DOHH2 (cell line): ENCODE data around the gene TTYH2.

Source experiments
- H3F3A ChIP-seq: fragments of 200-600 bp; sonication (generic), shearing (Covaris generic); 2 replicates; pipeline ENCODE4 v1.6.0; 2016; ENCODE audit warnings: antibody characterized with exemption, mild to moderate bottlenecking; ENCODE audit not compliant: control insufficient read depth, insufficient read depth
- H3K27ac ChIP-seq: fragments of 200-600 bp; sonication (generic); 2 replicates; pipeline ENCODE4 v1.5.1; 2014; ENCODE audit warnings: low read depth, mild to moderate bottlenecking, low read length, moderate library complexity
- H3K27me3 ChIP-seq: fragments of 200-600 bp; sonication (generic); 2 replicates; pipeline ENCODE4 v1.6.1; 2014; ENCODE audit warnings: mild to moderate bottlenecking, low read length, mixed read lengths; ENCODE audit not compliant: control insufficient read depth
- H3K36me3 ChIP-seq: fragments of 200-600 bp; sonication (generic); 2 replicates; pipeline ENCODE4 v1.6.1; 2014; ENCODE audit warnings: mild to moderate bottlenecking, low read length, moderate library complexity, mixed read lengths; ENCODE audit not compliant: control insufficient read depth
- H3K4me1 ChIP-seq: fragments of 200-600 bp; sonication (generic); 2 replicates; pipeline ENCODE4 v1.6.1; 2014; ENCODE audit warnings: mild to moderate bottlenecking, low read length, mixed read lengths; ENCODE audit not compliant: control insufficient read depth
- H3K4me2 ChIP-seq: fragments of 200-600 bp; sonication (generic); 2 replicates; pipeline ENCODE4 v1.6.0; 2014; ENCODE audit warnings: mild to moderate bottlenecking, low read length, moderate library complexity
- H3K4me3 ChIP-seq: fragments of 200-600 bp; sonication (generic); 2 replicates; pipeline ENCODE4 v1.5.1; 2014; ENCODE audit warnings: mild to moderate bottlenecking, low read length, mixed read lengths
- H3K79me2 ChIP-seq: fragments of 200-600 bp; sonication (generic); 2 replicates; pipeline ENCODE4 v1.6.1; 2014; ENCODE audit warnings: mild to moderate bottlenecking, low read length, mixed read lengths; ENCODE audit not compliant: control insufficient read depth
- H3K9me2 ChIP-seq: fragments of 200-600 bp; sonication (generic); replicated peaks from 2 replicates; pipeline ENCODE4 v1.6.1; 2014; ENCODE audit warnings: mild to moderate bottlenecking, low read length, mixed read lengths; ENCODE audit not compliant: control insufficient read depth
- H3K9me3 ChIP-seq: fragments of 200-600 bp; sonication (generic); 2 replicates; pipeline ENCODE4 v1.6.1; 2014; ENCODE audit warnings: antibody characterized with exemption, low read length, mixed read lengths; ENCODE audit not compliant: control insufficient read depth, insufficient read depth
- H4K20me1 ChIP-seq: fragments of 200-600 bp; sonication (generic); 2 replicates; pipeline ENCODE4 v1.6.0; 2014; ENCODE audit warnings: low read depth, mild to moderate bottlenecking, antibody characterized with exemption, low read length, moderate library complexity; ENCODE audit not compliant: control insufficient read depth, insufficient read depth
- CTCF ChIP-seq: fragments of 200-600 bp; sonication (generic); IDR thresholded peaks from one replicate; pipeline ENCODE4 v1.5.1; 2014; ENCODE audit warnings: antibody characterized with exemption, mild to moderate bottlenecking, low read depth, low read length; ENCODE audit not compliant: poor library complexity, severe bottlenecking
- EZH2phosphoT487 ChIP-seq: fragments of 200-600 bp; sonication (generic); IDR thresholded peaks from 2 replicates; pipeline ENCODE4 v1.6.1; 2017; ENCODE audit warnings: borderline replicate concordance, mild to moderate bottlenecking, antibody characterized with exemption, low read length, moderate library complexity, mixed read lengths

TTYH2 gene

GRCh38 chr17:74243013-74243755 lies 29.8 kb downstream of the TTYH2 start:
- Histone ChIP-seq H3K4me2 (no peak overlapping the region), H3K9me3 (peaks cover 2% of the 10 kb centered on the region; the same call in 1 of the 2 replicates), H3K4me3 (no peak overlapping the region), H4K20me1 (no peaks in the 10 kb centered on the region), H3K9me2 (no peaks in the 10 kb centered on the region), H3K27me3 (no peaks in the 10 kb centered on the region), H3K79me2 (no peaks in the 10 kb centered on the region), H3K27ac (no peak overlapping the region), H3F3A (no peaks in the 10 kb centered on the region), H3K4me1 (no peaks in the 10 kb centered on the region), H3K36me3 (no peaks in the 10 kb centered on the region)
- TF ChIP-seq EZH2phosphoT487 = no peak
- no peak for TF ChIP-seq CTCF

- no peaks in the 10 kb centered on the region for H3K27me3 ChIP-seq
Measured at GRCh38 chr17:74244128-74244527, 30.8 kb downstream of the TTYH2 start.

GRCh38 chr17:74244548-74244947 lies 31.2 kb downstream of the TTYH2 start:
- TF ChIP-seq EZH2phosphoT487 (no peak), CTCF (no peak)
- Histone ChIP-seq H3K27me3 (no peaks in the 10 kb centered on the region), H3K79me2 (no peaks in the 10 kb centered on the region), H3K9me2 (no peaks in the 10 kb centered on the region), H3K4me2 (no peak overlapping the region), H3K4me1 (no peaks in the 10 kb centered on the region), H3F3A (no peaks in the 10 kb centered on the region), H3K9me3 (peaks cover 2% of the 10 kb centered on the region; the same call in 1 of the 2 replicates), H3K36me3 (no peaks in the 10 kb centered on the region), H4K20me1 (no peaks in the 10 kb centered on the region), H3K4me3 (no peak overlapping the region), H3K27ac (no peak overlapping the region)

More at GRCh38 chr17:74244128-74244527, 30.8 kb downstream of the TTYH2 start:
- Histone ChIP-seq H3K4me3 (no peak overlapping the region), H3K27ac (no peak overlapping the region), H3K9me3 (peaks cover 2% of the 10 kb centered on the region; the same call in 1 of the 2 replicates), H3F3A (no peaks in the 10 kb centered on the region), H3K4me2 (no peak overlapping the region), H3K9me2 (no peaks in the 10 kb centered on the region), H4K20me1 (no peaks in the 10 kb centered on the region), H3K36me3 (no peaks in the 10 kb centered on the region), H3K4me1 (no peaks in the 10 kb centered on the region), H3K79me2 (no peaks in the 10 kb centered on the region)
- TF ChIP-seq CTCF (no peak), EZH2phosphoT487 (no peak)
